ENCODE data around the gene PTX4. TPM values are rescaled to one million over a fixed set of nuclear protein-coding genes. Genes with fewer than 3 reads are reported as not detected.

The PTX4 gene
- total RNA-seq, 4 donors from 2014 or later: not detected

GRCh38 chr16:1495211-1495888 is 6.6 kb upstream of the PTX4 start:
- H3K4me1 ChIP-seq: peaks cover 16 to 32% (median 17%) of the 10 kb centered on the region in 3 donors
- H3K9me3 ChIP-seq: no peaks in the 10 kb centered on the region
- WGBS, 2 donors: 93% methylated on average over 9 of the region's 39 CpGs; no CpG with 5 or more reads in 1 of the 2 donors
- no peaks in the 10 kb centered on the region for H3K27me3 ChIP-seq
- DNase-seq: no peak
- no peak overlapping the region for H3K4me3 ChIP-seq
- H3K36me3 ChIP-seq: peaks cover 18 to 57% (median 25%) of the 10 kb centered on the region in 3 donors
- no peak for TF ChIP-seq POLR2A (IDR thresholded peaks at IDR 0.05)
- TF ChIP-seq CTCF (IDR thresholded peaks at IDR 0.05): no peak
- intact Hi-C loops (cut with DNase I): no loop called here
- H3K27ac ChIP-seq: no peak overlapping the region

DNA sequence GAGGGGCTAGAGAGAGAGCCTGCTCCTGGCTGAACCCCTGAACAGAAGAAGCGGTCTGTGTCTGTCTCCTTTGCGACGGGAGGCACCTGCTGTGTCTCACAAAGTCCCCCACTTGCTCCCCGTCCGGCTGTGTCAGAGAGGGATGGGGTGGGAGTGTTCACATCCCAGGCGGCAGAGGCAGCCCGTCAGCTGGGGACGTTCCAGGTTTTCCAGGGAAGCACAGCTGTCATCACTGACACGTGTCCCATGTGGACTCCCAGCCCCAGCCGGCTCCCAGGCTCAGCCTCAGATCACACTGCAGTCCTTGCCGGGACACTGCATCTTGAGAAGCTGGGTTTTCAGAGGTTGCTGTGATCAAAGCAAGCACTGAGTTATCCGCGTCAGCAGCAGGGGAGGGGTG is 6.0 kb upstream of the PTX4 start:
- WGBS, 2 donors: 100% methylated on average over 1 to 2 of the region's 13 CpGs
- Histone ChIP-seq H3K36me3 (peaks cover 12 to 50% (median 18%) of the 10 kb centered on the region in 3 donors), H3K4me3 (peak overlapping the region in 2 of 4 donors; percentile 86 to 94), H3K9me3 (no peaks in the 10 kb centered on the region), H3K27me3 (no peaks in the 10 kb centered on the region), H3K4me1 (peaks cover 16 to 32% (median 17%) of the 10 kb centered on the region in 3 donors), H3K27ac (no peak overlapping the region)
- TF ChIP-seq POLR2A (IDR thresholded peaks at IDR 0.05) (no peak), CTCF (IDR thresholded peaks at IDR 0.05) (no peak)
- DNase-seq: no peak
- intact Hi-C loops (cut with DNase I): no loop called here

GRCh38 chr16:1494129-1494640 is 5.4 kb upstream of the PTX4 start:
- no peak for DNase-seq
- H3K27ac ChIP-seq: peak overlapping the region; percentile 82 to 95 (median 93)

GRCh38 chr16:1493746-1494094 is 5.0 kb upstream of the PTX4 start:
- peaks cover 16 to 32% (median 17%) of the 10 kb centered on the region in 3 donors for H3K4me1 ChIP-seq
- TF ChIP-seq POLR2A (IDR thresholded peaks at IDR 0.05): no peak
- no peak for TF ChIP-seq CTCF (IDR thresholded peaks at IDR 0.05)
- WGBS, 2 donors: 0% methylated on average over 4 of the region's 30 CpGs; no CpG with 5 or more reads in 1 of the 2 donors
- H3K9me3 ChIP-seq: no peaks in the 10 kb centered on the region
- H3K4me3 ChIP-seq: peak overlapping the region; percentile 86 to 94 (median 91)
- peaks cover 5 to 40% (median 10%) of the 10 kb centered on the region in 3 donors for H3K36me3 ChIP-seq
- intact Hi-C loops (cut with DNase I): no loop called here
- H3K27ac ChIP-seq: peak overlapping the region; percentile 82 to 95 (median 93)
- no peak for DNase-seq
- H3K27me3 ChIP-seq: no peaks in the 10 kb centered on the region

More at GRCh38 chr16:1494129-1494640, 5.4 kb upstream of the PTX4 start:
- Histone ChIP-seq H3K27me3 (no peaks in the 10 kb centered on the region), H3K36me3 (peaks cover 10 to 45% (median 13%) of the 10 kb centered on the region in 3 donors), H3K9me3 (no peaks in the 10 kb centered on the region), H3K4me3 (peak overlapping the region; percentile 86 to 94 (median 91)), H3K4me1 (peaks cover 16 to 32% (median 17%) of the 10 kb centered on the region in 3 donors)
- intact Hi-C loops (cut with DNase I): no loop called here
- TF ChIP-seq CTCF (IDR thresholded peaks at IDR 0.05) (peak in 4 of 6 experiments; percentile 31 to 57 (median 35)), POLR2A (IDR thresholded peaks at IDR 0.05) (no peak)
- 9% methylated on average over 7 of the region's 25 CpGs; no CpG with 5 or more reads in 1 of the 2 donors for WGBS, 2 donors

Measured in esophagus squamous epithelium (tissue), 5 donors.